D721Med (cell line): ENCODE data around the gene TMEM176B.

Experiments
- DNase-seq: peaks from one replicate; pipeline ENCODE4 v3.0.0; 2011; ENCODE audit warnings: low spot score; ENCODE audit not compliant: insufficient read length
- FAIRE-seq: peaks from 2 replicates; lab custom pipeline; 2011; peaks lifted over from hg19 to GRCh38; lab: Jason Lieb, UNC
- TF ChIP-seq, protein P1 (sequence below): IDR thresholded peaks from 2 replicates; pipeline ENCODE4 v1.5.1; 2012; ENCODE audit warnings: mild to moderate bottlenecking, control low read depth; ENCODE audit not compliant: insufficient read depth; ENCODE audit errors: missing control alignments

The TMEM176B gene

DNA sequence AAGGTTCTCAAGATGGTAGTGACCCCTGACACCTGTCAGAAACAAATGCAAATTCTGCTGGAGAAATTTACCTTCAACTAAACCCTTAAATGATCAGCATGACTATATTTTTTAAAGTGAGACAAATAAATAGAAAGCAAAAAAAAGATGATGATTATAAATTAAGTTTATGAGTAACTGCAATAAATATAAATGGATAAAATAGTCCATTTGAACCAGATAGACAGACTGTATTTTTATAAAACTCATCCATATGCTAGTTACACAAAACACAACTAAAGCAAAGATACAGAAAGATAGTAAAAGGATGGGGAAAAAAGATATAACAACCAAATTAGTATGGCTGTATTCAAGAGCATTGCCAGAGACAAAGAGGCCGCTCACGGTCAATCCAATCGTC, 6.3 kb upstream of the TMEM176B start:
- no peak for FAIRE-seq
- TF ChIP-seq, protein P1, sequence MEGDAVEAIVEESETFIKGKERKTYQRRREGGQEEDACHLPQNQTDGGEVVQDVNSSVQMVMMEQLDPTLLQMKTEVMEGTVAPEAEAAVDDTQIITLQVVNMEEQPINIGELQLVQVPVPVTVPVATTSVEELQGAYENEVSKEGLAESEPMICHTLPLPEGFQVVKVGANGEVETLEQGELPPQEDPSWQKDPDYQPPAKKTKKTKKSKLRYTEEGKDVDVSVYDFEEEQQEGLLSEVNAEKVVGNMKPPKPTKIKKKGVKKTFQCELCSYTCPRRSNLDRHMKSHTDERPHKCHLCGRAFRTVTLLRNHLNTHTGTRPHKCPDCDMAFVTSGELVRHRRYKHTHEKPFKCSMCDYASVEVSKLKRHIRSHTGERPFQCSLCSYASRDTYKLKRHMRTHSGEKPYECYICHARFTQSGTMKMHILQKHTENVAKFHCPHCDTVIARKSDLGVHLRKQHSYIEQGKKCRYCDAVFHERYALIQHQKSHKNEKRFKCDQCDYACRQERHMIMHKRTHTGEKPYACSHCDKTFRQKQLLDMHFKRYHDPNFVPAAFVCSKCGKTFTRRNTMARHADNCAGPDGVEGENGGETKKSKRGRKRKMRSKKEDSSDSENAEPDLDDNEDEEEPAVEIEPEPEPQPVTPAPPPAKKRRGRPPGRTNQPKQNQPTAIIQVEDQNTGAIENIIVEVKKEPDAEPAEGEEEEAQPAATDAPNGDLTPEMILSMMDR: no peak
- DNase-seq: no peak

DNA sequence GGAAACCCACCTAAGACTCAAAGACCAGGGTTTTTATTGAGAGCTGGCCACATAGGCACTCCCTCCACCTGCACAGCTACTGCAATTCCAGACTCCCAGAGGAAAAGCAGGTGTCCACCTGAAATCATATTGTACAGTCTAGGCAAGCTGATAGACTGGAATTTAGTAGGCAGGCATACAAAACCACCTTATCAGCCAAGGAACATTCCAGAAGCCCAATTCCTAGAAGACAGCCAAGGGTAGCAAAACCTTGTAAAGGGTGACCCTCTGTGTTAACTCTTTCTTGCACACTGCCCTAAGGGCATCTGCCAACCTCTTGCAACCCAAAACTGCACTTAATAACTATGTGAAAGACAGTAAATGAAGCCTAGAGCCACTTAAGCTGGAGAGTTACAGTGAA, 5.7 kb upstream of the TMEM176B start:
- TF ChIP-seq, protein P1: no peak
- no peak for DNase-seq
- no peak for FAIRE-seq

DNA sequence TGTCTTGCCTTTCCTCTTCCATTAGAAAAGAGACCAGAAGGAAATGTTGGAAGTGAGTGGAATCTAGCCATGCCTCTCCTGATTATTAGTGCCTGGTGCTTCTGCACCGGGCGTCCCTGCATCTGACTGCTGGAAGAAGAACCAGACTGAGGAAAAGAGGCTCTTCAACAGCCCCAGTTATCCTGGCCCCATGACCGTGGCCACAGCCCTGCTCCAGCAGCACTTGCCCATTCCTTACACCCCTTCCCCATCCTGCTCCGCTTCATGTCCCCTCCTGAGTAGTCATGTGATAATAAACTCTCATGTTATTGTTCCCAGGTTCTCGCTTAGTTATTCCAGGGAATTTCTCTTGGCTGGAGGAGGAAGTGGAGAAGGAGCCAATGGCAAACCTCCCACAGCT, 4.6 kb upstream of the TMEM176B start:
- FAIRE-seq: no peak
- TF ChIP-seq, protein P1: no peak

DNA sequence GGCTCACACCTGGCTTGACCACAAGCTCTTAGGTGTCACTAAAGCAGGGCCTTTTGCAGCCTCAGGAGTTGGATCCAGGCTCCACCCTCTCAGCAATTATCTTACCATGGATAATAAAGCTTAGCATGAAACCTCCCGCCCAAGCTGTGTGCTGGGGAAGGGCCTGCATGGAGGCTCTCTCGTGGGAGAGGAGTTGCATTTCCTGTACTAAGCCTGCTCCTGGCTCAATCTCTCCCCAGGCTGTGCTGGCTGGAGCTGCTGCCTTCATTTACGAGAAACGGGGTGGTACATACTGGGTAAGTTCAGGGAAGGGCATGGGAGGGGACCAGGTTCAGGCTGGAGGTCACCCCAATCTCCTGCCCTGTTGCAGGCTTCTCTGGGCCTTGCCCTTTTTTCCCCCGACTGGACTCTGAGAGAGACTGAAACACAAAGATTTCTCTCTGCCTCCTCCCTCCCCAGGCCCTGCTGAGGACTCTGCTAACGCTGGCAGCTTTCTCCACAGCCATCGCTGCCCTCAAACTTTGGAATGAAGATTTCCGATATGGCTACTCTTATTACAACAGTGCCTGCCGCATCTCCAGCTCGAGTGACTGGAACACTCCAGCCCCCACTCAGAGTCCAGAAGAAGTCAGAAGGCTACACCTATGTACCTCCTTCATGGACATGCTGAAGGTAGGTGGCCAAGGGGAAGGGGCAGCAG, 3.1 kb upstream of the TMEM176B start:
- FAIRE-seq: no peak
- DNase-seq: no peak
- TF ChIP-seq, protein P1: no peak

More for the DNA sequence above, 4.6 kb upstream of the TMEM176B start:
- no peak for DNase-seq

DNA sequence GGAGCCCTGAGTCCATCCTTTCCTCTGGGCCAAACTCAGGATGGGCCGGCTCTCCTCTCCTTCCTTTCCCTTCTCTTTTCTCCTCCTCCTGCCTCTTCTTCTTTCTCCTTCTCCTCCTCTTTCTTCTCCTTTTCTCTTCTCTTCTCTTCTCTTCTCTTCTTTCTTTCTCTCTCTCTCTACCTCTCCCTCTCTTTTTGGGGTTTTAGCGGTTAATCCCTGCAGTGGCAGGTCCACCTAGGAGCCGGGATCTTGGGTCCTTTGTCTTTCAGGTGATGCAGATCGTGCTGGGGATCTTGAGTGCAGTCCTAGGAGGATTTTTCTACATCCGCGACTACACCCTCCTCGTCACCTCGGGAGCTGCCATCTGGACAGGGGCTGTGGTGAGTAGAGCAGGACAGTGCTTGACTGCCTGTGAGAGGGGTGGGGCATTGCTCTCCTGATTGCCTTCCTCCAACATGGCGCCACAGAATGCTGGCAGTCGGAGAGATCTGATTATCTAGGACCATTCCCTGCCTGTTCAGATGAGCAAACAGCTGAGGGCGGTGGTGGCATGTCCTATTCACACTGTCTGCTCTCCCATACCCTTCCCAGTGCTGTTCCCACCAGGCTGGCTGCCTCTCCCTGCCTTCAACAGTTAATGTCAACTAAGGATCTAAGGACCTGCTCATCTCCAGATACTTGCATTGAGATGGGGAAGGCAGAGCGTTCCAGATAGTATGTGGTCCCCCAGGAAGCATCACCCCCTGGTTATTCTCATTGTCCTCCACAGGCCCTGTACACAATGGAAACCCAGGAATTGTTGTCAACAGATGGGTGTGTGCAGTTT, 2.0 kb upstream of the TMEM176B start:
- DNase-seq (no peak), FAIRE-seq (no peak)
- TF ChIP-seq, protein P1: no peak

DNA sequence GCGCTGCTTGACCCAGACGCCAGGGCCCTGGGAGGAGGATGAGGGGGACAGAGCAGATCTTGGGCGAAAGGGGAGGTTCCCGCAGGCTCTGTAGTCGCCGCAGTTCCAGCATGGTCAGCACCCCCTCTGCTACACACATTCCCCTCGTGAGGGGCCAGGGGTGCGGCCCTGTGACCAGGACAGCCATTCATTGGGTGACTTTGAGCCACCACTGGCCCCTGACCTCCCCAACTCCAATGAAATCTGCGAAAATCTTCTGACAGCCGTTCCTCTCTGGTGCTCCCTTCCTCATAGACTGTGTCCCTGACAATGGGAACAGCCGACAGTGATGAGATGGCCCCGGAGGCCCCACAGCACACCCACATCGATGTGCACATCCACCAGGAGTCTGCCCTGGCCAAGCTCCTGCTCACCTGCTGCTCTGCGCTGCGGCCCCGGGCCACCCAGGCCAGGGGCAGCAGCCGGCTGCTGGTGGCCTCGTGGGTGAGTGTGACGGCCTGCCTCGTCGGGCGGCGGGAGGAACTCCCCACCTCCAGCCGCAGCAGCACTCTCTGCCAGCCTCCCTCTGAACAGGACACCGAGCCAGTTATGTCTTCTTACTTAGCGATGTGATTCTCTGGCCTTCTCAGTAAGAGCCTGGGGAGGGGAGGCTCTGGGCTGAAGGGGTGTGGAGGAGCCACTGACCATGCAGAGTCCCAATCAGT, 1.2 kb upstream of the TMEM176B start:
- TF ChIP-seq, protein P1: no peak
- FAIRE-seq: no peak
- no peak for DNase-seq
